ENCODE results near the gene EFNB2. TPM values are rescaled to one million over a fixed set of nuclear protein-coding genes. Genes with fewer than 3 reads are reported as not detected.

The EFNB2 gene
- total RNA-seq, 1 experiment from 2014 or later = 16.9 TPM

- Mint-ChIP-seq H3K27ac (ENCODE audit: unreplicated experiment) (peak overlapping the region; percentile 88), H3K9me3 (ENCODE audit: low read depth, unreplicated experiment) (no peaks in the 10 kb centered on the region), H3K4me3 (ENCODE audit: low read depth, unreplicated experiment) (peak overlapping the region; percentile 79), H3K4me1 (ENCODE audit: low read depth, unreplicated experiment) (no peaks in the 10 kb centered on the region), H3K27me3 (ENCODE audit: unreplicated experiment) (no peaks in the 10 kb centered on the region), H3K36me3 (ENCODE audit: insufficient read depth, unreplicated experiment) (peaks cover 16% of the 10 kb centered on the region)
- intact Hi-C loops (cut with micrococcal nuclease; ENCODE audit: unreplicated experiment) = no loop called here
- TF ChIP-seq, protein P1, sequence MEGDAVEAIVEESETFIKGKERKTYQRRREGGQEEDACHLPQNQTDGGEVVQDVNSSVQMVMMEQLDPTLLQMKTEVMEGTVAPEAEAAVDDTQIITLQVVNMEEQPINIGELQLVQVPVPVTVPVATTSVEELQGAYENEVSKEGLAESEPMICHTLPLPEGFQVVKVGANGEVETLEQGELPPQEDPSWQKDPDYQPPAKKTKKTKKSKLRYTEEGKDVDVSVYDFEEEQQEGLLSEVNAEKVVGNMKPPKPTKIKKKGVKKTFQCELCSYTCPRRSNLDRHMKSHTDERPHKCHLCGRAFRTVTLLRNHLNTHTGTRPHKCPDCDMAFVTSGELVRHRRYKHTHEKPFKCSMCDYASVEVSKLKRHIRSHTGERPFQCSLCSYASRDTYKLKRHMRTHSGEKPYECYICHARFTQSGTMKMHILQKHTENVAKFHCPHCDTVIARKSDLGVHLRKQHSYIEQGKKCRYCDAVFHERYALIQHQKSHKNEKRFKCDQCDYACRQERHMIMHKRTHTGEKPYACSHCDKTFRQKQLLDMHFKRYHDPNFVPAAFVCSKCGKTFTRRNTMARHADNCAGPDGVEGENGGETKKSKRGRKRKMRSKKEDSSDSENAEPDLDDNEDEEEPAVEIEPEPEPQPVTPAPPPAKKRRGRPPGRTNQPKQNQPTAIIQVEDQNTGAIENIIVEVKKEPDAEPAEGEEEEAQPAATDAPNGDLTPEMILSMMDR (IDR thresholded peaks at IDR 0.05; ENCODE audit: unreplicated experiment) = no peak
- CTCF ChIA-PET = no interaction called here
- BruUV-seq (replicated peaks) = no TSS peak
- DNase-seq = no peak
Observed at GRCh38 chr13:106528718-106529414, 6.6 kb downstream of the EFNB2 start.

DNA sequence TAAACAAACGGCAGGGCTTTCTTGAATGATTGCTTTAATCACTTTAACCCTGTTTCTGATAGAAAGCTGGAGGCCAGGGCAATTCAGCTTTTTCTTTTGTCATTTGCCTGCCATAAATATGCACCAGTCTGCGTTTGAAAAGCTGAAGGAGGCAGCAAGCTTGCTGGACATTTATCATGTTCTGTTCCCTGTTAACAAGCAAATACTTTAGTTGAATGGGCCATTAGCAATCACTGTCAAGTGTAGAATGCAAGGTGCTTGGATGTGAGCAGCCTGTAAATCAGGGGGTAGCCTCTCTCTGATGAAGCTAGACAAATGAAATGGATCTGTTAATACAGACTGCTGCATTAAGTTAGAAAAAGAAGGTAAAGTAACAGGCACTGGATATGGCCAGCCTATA lies 7.6 kb downstream of the EFNB2 start:
- H3K36me3 Mint-ChIP-seq (ENCODE audit: insufficient read depth, unreplicated experiment) = peaks cover 9% of the 10 kb centered on the region
- no TSS peak for BruUV-seq (replicated peaks)
- H3K27ac Mint-ChIP-seq (ENCODE audit: unreplicated experiment) = no peak overlapping the region
- H3K9me3 Mint-ChIP-seq (ENCODE audit: low read depth, unreplicated experiment) = no peaks in the 10 kb centered on the region
- no peak for DNase-seq
- intact Hi-C loops (cut with micrococcal nuclease; ENCODE audit: unreplicated experiment) = no loop called here
- H3K4me1 Mint-ChIP-seq (ENCODE audit: low read depth, unreplicated experiment) = peaks cover 4% of the 10 kb centered on the region
- H3K4me3 Mint-ChIP-seq (ENCODE audit: low read depth, unreplicated experiment) = no peak overlapping the region
- CTCF ChIA-PET = no interaction called here
- TF ChIP-seq, protein P1 (IDR thresholded peaks at IDR 0.05; ENCODE audit: unreplicated experiment) = no peak
- H3K27me3 Mint-ChIP-seq (ENCODE audit: unreplicated experiment) = no peaks in the 10 kb centered on the region

DNA sequence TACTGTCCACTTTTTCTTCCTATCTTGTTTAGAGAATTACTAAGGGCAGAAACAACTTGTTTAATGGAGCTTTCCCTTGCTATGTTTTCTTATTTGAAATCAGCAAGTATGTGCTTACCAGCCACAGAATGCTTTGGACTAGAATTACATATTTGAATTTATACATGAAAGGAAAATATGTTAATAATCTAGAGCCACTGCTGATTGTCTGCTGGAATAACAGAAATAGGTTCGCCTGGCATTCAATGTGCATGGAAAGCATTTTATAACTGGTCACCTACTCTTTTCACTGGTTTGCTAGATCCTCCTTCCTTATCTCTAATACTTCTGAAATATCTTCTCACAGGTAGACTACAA lies 8.0 kb downstream of the EFNB2 start:
- CTCF ChIA-PET = no interaction called here
- TF ChIP-seq, protein P1 (IDR thresholded peaks at IDR 0.05; ENCODE audit: unreplicated experiment) = no peak
- Mint-ChIP-seq H3K9me3 (ENCODE audit: low read depth, unreplicated experiment) (no peaks in the 10 kb centered on the region), H3K27ac (ENCODE audit: unreplicated experiment) (no peak overlapping the region), H3K36me3 (ENCODE audit: insufficient read depth, unreplicated experiment) (peaks cover 5% of the 10 kb centered on the region), H3K4me1 (ENCODE audit: low read depth, unreplicated experiment) (peaks cover 8% of the 10 kb centered on the region), H3K27me3 (ENCODE audit: unreplicated experiment) (no peaks in the 10 kb centered on the region), H3K4me3 (ENCODE audit: low read depth, unreplicated experiment) (no peak overlapping the region)
- DNase-seq = no peak
- BruUV-seq (replicated peaks) = no TSS peak
- intact Hi-C loops (cut with micrococcal nuclease; ENCODE audit: unreplicated experiment) = no loop called here

DNA sequence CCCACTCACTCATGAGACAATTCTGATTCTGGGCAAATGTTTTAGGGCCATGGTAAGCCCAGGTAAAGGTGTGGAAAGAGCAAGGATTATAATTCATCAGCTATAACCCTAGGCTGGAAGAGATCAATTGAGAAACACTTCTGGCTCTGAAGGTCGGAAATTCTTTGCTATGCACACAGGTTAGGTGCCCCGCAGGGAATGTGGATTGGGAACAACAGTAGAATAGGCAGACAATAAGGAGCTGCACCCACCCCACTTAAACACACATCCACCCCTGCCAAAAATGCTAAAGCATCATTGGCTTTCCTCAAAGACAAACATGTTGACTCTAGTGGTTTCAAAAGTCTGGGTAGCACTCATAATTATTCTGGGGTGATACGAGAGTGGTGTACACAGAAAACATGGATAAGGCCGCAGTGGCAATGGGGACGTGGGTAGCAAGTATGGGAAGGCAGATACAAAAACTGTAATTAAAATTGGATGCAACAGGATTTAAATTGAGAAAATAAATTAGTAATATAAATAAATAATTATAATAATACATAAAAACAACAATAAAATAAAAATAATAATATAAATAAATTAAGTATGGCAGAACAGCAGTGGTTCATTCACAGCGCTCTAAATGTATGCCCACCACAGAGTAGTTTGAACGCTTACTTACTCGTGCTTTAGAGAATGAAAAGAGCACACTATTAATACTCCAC lies 8.6 kb downstream of the EFNB2 start:
- CTCF ChIA-PET = no interaction called here

More for the DNA sequence above, 8.6 kb downstream of the EFNB2 start:
- peak overlapping the region; percentile 47 for H3K27ac Mint-ChIP-seq (ENCODE audit: unreplicated experiment)
- DNase-seq = no peak
- TF ChIP-seq, protein P1 (IDR thresholded peaks at IDR 0.05; ENCODE audit: unreplicated experiment) = no peak
- peaks cover 11% of the 10 kb centered on the region for H3K4me1 Mint-ChIP-seq (ENCODE audit: low read depth, unreplicated experiment)
- intact Hi-C loops (cut with micrococcal nuclease; ENCODE audit: unreplicated experiment) = no loop called here
- BruUV-seq (replicated peaks) = no TSS peak
- H3K36me3 Mint-ChIP-seq (ENCODE audit: insufficient read depth, unreplicated experiment) = peaks cover 4% of the 10 kb centered on the region
- no peak overlapping the region for H3K4me3 Mint-ChIP-seq (ENCODE audit: low read depth, unreplicated experiment)
- H3K27me3 Mint-ChIP-seq (ENCODE audit: unreplicated experiment) = no peaks in the 10 kb centered on the region
- H3K9me3 Mint-ChIP-seq (ENCODE audit: low read depth, unreplicated experiment) = no peaks in the 10 kb centered on the region
